Measurements from ENCODE around the gene KCTD1.

GRCh38 chr18:26432651-26433424 lies 115.5 kb downstream of the KCTD1 start:
- no peak for TF ChIP-seq CTCF (conservative IDR thresholded peaks at IDR 0.05 in 1 of 2, IDR thresholded peaks at IDR 0.05 in 1 of 2; ENCODE audit: low read depth in 1 of 2, low read length in 2 of 2)
- TF ChIP-seq EZH2 (IDR thresholded peaks at IDR 0.05; ENCODE audit: low read length, missing control alignments), result no peak

Measured in fibroblast of lung (primary cell).